Stimulated activated CD8-positive, alpha-beta memory T cell treated with anti-CD3 and anti-CD28 coated beads, Interleukin-7, amount 100 ng/mL, for 1 hour (primary cell): ENCODE results near the gene DMXL2.
"Not testable (repeated sequence)": the region's sequence is repeated elsewhere in the genome, so short reads cannot be mapped to it uniquely, and the experiment has no call there.

ENCODE experiments used
- DNase-seq, 2 donors: peaks; one replicate each; pipeline ENCODE4 v3.0.0-alpha.2; 2020; ENCODE audit warnings: low read depth in 2 of 2

DMXL2 gene

DNA sequence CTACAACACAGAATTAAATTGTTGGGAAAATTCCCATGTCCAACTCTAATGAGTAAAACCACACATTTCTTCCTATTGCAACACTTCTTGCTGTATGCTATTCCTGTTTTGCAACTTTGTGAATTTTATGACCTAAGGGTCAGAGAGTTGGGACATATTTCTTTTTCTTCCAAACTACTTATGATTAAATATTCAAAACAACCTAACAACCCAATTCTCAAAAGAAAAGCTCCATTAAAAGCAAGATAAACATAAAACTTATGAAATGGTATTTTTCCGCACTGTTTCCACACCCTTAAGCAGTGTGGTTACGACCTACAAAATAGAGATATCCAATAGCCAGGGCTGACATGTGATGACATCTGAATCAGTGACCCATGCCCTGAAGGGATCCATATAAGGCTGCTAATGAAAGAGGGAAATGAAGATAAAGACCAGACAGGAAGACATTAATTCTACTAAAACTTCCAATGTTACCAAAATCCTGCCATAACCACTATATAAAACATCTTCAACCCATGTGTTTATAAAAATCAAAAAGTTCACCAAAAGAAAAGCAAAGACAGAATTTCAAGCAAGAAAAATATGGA is 45.6 kb downstream of the DMXL2 start:
- no peak for DNase-seq

DNA sequence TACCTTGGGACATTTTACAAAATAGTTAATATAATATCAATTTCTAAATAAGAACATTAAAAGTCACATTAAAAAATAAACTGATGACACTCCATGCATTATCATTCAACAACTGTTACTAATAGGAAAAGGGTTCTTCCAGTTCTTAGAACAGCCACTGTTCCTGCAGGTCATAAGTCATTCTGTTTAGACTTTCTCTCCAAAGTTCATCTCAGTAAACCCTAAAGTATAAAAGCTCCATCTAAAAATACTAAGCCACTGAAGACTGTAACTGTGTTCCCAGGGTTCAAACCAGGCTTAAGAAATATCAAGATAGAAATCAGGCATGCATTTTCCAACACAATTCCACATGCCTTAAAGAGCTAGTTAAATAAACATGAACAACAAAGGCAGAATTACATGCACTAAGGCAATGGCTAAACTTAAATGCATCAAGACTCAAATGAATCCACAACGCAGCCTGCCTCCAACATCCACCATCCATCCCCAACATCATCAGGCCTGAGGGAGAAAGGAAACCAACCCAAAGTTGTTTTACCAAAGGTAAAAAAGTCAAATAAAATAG is 46.2 kb downstream of the DMXL2 start:
- no peak for DNase-seq

DNA sequence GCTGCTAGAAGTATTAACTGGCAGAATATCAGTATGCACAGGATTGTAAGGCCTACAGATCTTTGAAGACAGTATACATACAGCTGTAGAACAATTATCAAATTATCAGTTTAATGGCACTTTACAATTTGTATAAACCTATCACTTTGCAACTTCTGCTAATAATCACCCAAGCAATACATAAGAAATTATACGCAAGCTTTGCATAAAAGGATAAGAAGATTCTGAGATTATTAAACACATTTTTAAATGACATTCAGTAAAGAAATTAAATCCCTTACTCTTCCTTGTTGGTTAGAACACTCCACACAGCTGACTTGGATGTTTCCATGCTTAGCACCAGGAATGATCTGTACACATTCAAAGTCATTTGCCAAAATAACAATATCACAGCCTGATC is 46.8 kb downstream of the DMXL2 start:
- DNase-seq, result no peak

DNA sequence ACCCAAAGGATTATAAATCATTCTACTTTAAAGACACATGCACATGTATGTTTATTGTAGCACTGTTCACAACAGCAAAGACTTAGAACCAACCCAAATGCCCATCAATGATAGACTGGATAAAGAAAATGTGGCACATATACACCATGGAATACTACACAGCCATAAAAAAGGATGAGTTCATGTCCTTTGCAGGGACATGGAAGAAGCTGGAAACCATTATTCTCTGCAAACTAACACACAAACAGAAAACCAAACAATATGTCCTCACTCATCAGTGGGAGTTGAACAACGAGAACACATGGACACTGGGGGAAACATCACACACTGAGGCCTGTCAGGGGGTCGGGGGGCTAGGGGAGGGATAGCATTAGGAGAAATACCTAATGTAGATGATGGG is 49.2 kb downstream of the DMXL2 start:
- not testable (repeated sequence) for DNase-seq

DNA sequence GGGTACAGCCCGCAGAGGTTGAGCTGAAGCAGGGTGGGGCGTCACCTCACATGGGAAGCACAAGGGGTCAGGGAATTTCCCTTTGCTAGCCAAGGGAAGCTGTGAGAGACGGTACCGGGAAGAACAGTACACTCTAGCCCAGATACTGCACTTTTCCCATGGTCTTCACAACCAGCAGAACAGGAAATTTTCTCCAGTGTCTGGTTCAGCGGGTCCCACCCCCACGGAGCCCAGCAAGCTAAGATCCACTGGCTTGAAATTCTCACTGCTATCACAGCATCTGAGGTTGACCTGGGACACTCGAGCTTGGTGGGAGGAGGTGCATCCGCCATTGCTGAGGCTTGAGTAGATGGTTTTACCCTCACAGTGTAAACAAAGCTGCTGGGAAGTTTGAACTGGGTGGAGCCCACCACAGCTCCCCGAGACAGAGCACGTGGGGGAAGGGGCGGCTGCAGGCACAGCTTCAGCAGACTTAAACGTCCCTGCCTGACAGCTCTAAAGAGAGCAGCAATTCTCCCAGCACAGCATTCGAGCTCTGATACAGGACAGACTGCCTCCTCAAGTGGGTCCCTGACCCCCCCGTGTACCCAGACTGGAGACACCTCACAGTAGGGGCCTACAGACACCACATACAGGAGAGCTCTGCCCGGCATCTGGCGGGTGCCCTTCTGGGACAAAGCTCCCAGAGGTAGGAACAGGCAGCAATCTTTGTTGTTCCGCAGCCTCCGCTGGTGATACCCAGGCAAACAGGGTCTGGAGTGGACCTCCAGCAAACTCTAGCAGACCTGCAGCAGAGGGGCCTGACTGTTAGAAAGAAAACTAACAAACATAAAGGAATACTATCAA is 53.4 kb downstream of the DMXL2 start:
- not testable (repeated sequence) for DNase-seq

DNA sequence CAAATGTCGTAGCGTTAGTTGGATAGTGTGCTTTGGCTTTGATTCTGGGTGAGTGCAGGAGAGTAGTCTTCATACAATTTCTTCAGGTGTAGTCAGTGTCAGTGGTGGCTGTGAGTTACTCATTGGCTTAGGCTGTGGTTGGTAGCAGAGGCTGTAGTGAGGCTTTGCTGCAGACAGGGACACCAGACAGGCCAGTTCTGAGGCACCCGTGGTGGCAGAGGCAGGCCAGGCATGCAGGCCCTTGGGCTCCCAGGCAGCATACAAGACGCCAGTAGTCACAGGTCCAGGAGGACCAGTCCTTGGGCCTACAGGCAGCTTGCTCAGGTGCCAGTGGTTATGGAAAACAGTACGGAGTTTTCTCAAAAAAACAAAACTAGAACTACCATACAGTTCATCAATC is 61.3 kb downstream of the DMXL2 start:
- DNase-seq, result no peak

DNA sequence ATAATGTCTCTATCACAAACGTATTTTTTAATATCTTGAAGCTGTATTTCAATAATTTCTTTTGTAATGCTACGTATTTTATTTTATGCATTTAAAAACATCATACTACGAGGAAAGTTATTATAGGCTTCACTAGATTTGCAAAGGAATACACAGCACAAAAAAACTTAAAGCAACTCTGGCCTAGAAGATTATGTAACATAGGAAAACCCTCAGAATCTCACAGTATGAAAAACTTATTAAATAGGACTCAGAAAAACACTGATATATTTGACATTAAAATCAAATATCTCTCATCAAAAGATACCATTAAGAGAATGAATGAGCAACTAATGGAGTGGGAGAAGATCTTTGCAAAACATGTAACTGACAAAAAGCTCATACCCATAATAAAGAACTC is 63.7 kb downstream of the DMXL2 start:
- no peak for DNase-seq

DNA sequence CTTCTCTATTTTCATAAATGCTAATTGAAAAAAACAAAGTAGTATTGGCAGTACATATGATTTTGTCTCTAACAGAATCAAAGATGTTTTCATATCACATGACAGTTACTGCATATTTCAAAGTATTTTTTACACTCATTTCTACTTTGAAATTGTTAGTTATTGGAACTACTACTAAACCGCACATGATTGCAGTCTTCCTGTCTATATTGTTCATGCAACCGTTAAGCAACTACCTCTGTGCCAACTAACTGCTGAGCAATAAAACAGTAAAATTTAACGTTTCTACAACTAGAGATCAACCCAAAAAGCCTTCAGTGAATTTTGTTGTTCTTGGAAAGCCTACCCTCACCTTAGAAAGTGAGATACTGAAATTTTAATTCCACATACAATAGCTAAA is 64.2 kb downstream of the DMXL2 start:
- DNase-seq, result no peak

DNA sequence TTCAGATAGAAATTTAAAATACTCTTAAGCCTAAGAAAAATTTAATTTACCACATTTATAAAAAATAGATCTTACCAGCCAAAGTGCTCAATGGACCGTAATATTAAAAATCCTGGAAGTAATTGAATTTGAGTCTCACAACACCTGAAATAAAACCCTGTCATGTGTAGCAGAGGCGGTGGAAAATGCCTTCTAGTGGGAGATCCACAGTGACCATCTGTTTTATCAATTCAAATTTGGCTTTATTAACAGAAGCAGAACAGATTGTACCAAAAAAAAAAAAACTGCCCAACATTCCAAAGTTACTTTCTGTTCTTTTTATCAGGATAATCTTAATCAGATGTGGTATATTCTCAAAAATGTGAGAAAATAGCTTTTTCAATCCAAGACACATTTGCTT is 71.7 kb downstream of the DMXL2 start:
- DNase-seq, result no peak

DNA sequence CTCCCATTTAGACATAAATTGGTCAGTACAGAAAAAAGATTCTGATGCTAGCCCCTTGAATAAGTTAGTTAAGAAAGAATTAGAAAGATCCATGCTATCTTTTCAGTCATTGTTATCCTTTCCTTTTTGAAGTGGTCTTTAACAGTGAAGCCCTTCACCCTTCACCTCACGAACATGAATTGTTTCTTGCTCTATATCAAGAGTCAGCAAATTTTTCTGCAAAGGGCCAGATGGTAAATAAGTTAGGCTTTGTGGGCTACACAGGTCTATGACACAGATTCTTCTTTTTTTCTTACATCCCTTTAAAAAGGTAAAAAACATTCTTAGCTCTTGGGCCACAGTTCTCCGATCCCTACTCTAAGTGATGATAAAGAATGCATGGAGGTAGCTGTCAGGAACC is 74.9 kb downstream of the DMXL2 start:
- no peak for DNase-seq

DNA sequence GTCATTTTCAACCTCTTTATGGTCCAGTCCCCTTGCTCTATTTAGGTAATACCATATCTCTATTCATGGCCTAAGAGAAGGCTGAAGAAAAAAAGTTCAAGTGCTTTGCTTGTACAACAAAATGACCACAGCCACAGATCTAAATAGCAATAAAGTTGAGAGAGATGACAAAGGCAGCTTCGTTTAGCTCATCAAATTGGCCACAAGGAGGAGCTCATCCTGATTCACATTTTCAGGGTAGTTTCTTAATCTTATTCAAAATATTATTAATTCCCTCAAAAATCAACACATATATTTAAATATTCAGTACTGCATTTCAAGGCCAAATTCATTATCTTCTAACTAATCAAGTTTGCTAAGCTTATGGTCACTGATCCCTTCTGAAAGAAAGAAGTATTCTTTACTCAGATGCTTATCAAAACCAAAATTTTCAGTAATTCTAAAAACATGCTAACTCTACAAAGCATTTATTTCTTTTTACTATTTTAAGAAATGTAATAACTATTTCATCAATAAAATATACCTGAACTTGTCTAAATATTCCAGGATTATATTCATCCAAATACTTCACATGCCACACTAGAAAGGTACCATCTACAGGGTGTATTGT is 85.5 kb downstream of the DMXL2 start:
- no peak for DNase-seq

DNA sequence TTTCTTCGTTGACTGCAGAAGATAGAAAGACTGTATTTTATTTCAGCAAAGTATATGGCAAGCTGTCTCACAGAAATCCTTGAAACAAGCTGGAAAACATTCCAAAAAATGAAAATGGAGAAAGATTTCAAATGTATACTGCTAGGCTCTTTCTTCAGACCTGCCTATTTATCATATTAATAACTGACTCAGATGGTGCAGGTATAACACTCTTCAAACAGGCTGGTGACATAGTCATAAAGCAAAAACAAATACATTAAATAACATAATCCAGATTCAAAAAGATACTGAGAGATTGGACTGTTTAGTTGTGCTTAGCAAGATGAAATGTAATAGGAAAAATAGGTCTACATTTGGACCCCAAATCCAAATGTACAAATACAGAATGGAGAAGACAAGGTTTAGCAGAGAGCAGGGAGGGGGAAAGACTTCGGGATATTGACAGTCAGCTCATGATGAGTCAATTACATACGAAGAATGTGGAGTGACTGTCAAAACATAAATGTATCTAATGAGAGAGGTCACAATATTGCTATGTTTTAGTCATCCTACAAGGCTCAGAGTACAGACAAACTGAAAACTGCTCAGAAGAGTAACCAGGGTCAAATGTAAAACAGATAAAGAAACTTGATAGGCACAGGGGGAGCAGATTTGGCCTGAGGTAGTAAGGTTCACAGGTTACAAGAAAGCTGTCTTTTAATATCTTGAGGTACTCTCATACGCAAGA is 88.7 kb downstream of the DMXL2 start:
- DNase-seq, result no peak

DNA sequence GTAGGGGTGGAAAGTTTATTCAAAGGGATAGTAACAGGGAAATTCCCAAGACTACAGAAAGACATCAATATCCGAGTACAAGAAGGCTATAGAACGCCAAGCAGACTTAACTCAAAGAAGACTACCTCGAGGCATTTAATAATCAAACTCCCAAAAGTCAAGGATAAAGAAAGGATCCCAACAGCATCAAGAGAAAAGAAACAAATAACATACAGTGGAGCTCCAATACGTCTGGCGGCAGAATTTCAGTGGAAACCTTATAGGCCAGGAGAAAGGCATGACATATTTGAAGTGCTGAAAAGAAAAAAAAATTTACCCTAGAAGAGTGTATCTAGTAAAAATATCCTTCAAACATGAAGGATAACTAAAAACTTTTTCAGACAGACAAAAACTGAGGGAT is 95.6 kb downstream of the DMXL2 start:
- no peak for DNase-seq

DNA sequence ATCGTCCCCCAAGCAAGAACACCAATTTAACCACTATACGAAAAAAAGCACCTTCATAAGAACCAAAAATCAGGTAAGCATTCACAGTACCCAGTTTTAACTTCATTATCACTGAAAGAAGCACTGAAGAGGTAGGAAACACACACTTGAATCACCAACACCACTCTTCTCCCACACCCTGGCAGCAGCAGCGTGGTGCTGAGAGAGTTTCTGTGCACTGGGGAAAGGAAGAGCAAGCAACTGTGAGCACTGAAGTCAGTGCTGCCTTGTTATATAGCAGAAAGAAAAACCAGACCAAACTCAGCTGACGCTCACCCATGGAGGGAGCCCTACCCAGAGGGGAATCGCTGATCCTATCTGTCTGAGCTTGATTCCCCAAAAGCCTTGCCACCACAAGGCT is 98.2 kb downstream of the DMXL2 start:
- DNase-seq, result no peak

DNA sequence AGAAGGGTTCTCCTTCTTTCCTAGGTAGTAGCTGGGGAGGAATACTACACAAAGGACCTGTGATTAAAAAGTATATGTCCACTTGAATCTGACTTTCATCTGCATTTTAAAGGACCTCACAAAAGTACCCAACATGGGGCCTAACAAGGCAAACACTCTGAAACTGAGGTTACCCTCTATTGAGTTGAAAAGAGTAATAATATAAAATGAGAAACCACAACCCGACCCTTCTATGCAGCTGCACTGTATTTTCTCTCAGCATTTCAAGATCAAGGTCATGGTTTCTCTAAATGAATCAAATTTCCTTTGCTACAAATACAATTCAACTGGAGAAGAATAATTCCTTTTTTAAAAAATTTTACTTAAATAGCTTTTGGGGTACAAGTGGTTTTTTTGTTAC is 106.3 kb downstream of the DMXL2 start:
- DNase-seq, result no peak

DNA sequence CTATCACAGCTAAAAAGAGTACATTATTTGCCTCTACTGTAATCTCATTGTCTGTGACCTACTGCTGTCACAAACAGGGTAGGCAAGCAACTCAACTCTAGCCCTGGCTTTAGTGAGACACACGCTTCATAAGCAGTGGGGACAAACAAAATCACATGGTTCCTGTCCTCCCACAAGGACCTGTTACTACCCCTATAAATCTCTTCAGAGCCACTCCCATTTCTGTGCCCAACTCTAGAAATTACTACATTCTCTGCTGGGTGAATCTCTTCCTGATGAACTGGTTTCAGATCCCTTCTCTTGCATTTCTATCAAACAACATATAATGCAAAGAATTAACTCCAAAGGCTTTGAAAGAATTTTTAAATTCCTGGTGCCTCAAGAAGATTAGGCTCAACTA is 117.3 kb downstream of the DMXL2 start:
- no peak for DNase-seq

DNA sequence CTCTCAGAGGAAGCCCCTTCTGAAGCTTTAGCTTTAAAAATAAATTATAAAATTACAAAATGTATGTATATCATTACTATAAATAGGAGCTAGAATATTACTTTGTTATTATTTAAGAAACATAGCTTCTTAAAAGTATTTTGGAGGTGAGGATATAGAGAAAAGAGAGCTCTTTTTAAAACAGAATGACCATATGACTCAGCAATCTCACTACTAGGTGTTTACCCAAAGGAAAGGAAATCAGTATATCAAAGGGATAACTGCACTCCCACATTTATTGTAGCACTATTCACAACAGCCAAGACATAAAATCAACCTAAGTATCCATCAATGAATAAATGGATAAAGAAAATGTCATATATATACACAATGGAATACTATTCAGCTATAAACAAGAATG is 119.6 kb downstream of the DMXL2 start:
- no peak for DNase-seq

DNA sequence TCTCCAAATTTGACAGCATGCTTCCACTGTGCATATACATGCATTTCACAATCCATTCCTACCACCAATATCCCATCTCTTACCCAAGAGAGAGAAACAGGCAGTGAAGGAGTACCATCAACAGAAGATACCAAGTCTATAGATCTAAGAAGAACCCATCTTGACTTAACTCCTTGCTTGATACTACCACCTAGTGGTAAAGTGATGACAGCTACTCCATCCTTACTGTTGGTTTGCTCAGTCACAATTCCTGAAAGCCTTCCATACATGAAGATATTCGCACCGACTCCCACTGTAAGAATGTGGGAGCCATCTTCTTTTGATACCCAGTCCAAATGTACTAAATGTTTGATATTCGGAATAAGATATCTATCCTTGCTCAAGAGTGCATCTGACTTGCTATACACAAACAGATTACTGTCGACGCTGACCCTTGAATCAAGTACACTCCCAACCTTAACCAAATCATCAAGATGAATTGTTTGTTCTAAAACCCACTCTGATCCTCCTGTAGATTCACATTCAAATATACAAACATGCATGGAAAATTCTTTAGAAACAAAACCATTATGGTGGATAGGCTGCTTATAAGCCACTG is 123.1 kb downstream of the DMXL2 start:
- no peak for DNase-seq

DNA sequence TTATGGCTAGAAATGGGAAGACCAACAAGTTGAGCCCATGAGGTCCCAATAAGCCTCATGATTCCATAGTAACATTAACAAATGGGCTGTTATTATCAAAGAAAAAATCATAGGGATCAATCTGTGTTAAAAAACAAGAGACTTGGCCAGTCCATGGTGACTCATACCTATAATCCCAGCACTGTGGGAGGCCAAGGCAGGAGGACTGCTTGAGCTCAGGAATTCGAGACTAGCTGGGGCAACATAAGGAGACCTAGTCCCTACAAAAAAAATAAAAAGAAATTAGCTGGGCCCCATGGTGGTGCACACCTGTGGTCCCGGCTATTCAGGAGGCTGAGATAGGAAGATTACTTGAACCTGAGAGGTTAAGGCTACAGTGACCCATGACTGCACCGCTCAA is 124.8 kb downstream of the DMXL2 start:
- no peak for DNase-seq

DNA sequence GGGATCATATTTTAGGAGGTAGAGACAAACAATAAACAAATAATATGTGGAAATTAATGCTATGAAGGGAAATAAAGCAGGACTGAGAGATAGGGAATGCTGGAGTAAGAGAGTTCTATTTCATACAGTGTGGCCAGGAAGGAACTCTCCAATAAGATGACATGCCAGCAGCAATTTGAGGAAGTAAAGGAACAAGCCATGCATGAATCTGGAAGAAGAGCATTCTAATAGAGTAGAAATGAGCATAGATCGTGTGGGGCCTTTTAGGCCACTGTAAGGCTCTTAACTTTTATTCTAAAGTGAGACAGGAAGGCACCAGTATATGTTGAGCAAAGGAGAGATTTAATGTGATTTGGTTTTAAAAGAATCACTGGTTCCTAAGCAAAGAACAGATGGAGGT is 126.3 kb downstream of the DMXL2 start:
- no peak for DNase-seq

DNA sequence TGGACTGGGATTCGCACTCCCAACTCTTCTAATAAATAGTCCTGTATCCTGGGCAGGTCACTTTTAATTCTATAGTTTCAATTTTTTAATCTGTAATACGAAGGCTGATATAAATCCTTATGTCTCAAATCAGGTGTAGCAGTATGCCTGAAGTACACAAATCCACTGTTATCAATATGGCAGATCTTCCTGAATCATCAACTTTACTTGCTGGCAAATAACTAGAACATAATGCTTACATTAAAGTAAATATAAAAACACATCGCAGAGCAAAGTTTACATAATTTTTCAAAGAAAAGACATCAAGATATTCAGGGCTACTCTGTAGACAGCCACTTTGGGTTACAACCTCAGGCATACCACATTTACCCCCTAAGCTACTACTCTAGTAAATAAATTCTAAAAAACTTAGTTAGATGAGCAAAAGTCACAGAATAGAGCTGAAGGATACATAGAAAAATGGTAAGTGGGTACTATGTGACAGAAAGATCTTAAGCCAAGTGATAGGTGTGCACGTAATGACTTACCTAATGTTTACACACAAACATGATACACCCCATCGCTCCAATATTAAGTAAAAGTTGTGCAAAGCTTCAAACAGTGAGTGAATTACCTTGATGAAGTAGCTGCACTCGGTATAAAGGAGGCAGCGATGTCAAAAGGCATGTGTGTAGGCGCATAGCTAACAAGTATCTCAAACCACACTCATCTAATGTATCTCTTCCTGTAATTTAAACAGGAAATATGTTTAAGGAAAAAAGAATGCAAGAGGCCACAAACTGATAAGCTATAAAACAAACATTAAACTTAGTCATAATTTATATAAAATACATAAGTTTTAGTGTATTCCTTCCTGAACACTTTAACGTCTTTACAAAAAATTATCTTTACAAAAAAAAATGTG is 127.9 kb downstream of the DMXL2 start:
- no peak for DNase-seq
